GM12878 (cell line): ENCODE data around the gene REG1A.

ENCODE experiments used
- ATF3 ChIP-seq: IDR thresholded peaks from 2 replicates; pipeline ENCODE4 v1.6.1; 2011; ENCODE audit warnings: low read depth, mild to moderate bottlenecking, low read length, moderate library complexity, borderline replicate concordance; ENCODE audit errors: extremely low read depth
- TARDBP ChIP-seq: IDR thresholded peaks from 2 replicates; pipeline ENCODE4 v1.6.1; 2016; ENCODE audit warnings: borderline replicate concordance
- TF ChIP-seq, protein P1 (sequence below), 3 experiments: IDR thresholded peaks in 2 of 3; conservative IDR thresholded peaks in 1 of 3; 2 replicates each; pipeline ENCODE4 v1.5.1; 2011; ENCODE audit warnings: low read depth in 3 of 3, low read length in 3 of 3, mild to moderate bottlenecking in 3 of 3, control low read depth in 2 of 3, moderate library complexity in 2 of 3, inconsistent platforms in 1 of 3, mixed read lengths in 1 of 3; ENCODE audit not compliant: control insufficient read depth in 2 of 3, insufficient read depth in 1 of 3; ENCODE audit errors: extremely low read depth in 1 of 3
- TF ChIP-seq, protein P2 (sequence below): fragments of 450-650 bp; IDR thresholded peaks from 2 replicates; pipeline ENCODE4 v1.6.1; 2017; ENCODE audit warnings: mild to moderate bottlenecking, low read depth, inconsistent platforms; ENCODE audit not compliant: poor library complexity, severe bottlenecking

- TF ChIP-seq TARDBP (no peak), ATF3 (no peak)
- TF ChIP-seq, protein P1, sequence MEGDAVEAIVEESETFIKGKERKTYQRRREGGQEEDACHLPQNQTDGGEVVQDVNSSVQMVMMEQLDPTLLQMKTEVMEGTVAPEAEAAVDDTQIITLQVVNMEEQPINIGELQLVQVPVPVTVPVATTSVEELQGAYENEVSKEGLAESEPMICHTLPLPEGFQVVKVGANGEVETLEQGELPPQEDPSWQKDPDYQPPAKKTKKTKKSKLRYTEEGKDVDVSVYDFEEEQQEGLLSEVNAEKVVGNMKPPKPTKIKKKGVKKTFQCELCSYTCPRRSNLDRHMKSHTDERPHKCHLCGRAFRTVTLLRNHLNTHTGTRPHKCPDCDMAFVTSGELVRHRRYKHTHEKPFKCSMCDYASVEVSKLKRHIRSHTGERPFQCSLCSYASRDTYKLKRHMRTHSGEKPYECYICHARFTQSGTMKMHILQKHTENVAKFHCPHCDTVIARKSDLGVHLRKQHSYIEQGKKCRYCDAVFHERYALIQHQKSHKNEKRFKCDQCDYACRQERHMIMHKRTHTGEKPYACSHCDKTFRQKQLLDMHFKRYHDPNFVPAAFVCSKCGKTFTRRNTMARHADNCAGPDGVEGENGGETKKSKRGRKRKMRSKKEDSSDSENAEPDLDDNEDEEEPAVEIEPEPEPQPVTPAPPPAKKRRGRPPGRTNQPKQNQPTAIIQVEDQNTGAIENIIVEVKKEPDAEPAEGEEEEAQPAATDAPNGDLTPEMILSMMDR (IDR thresholded peaks at IDR 0.05 in 2 of 3, conservative IDR thresholded peaks at IDR 0.05 in 1 of 3; ENCODE audit: control insufficient read depth in 2 of 3, extremely low read depth in 1 of 3, insufficient read depth in 1 of 3, low read depth in 3 of 3, low read length in 3 of 3), result no peak
- TF ChIP-seq, protein P2, sequence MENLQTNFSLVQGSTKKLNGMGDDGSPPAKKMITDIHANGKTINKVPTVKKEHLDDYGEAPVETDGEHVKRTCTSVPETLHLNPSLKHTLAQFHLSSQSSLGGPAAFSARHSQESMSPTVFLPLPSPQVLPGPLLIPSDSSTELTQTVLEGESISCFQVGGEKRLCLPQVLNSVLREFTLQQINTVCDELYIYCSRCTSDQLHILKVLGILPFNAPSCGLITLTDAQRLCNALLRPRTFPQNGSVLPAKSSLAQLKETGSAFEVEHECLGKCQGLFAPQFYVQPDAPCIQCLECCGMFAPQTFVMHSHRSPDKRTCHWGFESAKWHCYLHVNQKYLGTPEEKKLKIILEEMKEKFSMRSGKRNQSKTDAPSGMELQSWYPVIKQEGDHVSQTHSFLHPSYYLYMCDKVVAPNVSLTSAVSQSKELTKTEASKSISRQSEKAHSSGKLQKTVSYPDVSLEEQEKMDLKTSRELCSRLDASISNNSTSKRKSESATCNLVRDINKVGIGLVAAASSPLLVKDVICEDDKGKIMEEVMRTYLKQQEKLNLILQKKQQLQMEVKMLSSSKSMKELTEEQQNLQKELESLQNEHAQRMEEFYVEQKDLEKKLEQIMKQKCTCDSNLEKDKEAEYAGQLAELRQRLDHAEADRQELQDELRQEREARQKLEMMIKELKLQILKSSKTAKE, result no peak
These were observed 5.4 kb downstream of the REG1A start for GRCh38 chr2:79125721-79125985.
